Mucosa of descending colon (tissue), 3 donors: ENCODE results near the gene RNF141. TPM values are rescaled to one million over a fixed set of nuclear protein-coding genes. Genes with fewer than 3 reads are reported as not detected.

Source experiments
- ATAC-seq: fragments of 200-7000 bp; cut with Tn5 transposase; one replicate; pipeline ENCODE4 v1.9.1; 2020; ENCODE audit warnings: mild to moderate bottlenecking, moderate library complexity
- DNase-seq, 3 donors: peaks; one replicate each; pipeline ENCODE4 v3.0.0-alpha.2; 2020
- H3K36me3 ChIP-seq: fragments of 200-600 bp; one replicate; pipeline ENCODE4 v1.8.0; 2021; ENCODE audit warnings: low read depth, mild to moderate bottlenecking
- H3K4me1 ChIP-seq: fragments of 200-600 bp; one replicate; pipeline ENCODE4 v1.8.0; 2021; ENCODE audit warnings: low read depth, mild to moderate bottlenecking
- H3K4me3 ChIP-seq: fragments of 200-600 bp; one replicate; pipeline ENCODE4 v1.8.0; 2021; ENCODE audit warnings: mild to moderate bottlenecking
- H3K9me3 ChIP-seq: fragments of 200-600 bp; one replicate; pipeline ENCODE4 v1.8.0; 2021; ENCODE audit warnings: mild to moderate bottlenecking
- CTCF ChIP-seq: fragments of 200-600 bp; IDR thresholded peaks from one replicate; pipeline ENCODE4 v1.8.0; 2022; ENCODE audit warnings: antibody characterized with exemption, mild to moderate bottlenecking
- intact Hi-C, 2 donors: fragments of 100-400 bp; cut with DNase I in 1 of 2; cut with micrococcal nuclease in 1 of 2; formaldehyde crosslinking; loops; one replicate each; pipeline versions ENCODE4 v1.11.0 to v1.11.1; 2022; cut with DNase I, micrococcal nuclease
- total RNA-seq, 3 donors: library from RNA; stranded (reverse); fragmentation: NEBNext Ultra II Directional in 2 of 3; extraction: Animal tissue kit (Norgen Biotek cat#: 25700) in 2 of 3; gene quantifications; one replicate each; pipeline versions ENCODE4 v1.2.1 to v1.2.4, GENCODE V29; 2021 to 2023
- donor health status: DM: no; HTN: no; CAD: no; lungs with moderate emphysema.
- donor health status: DM: no; HTN: no; CAD: no.
- donor health status: DM: no; HTN: yes; CAD: no.

RNF141 gene
- total RNA-seq, 3 donors from 2014 or later = 32.8 to 35.5 (median 34.7) TPM

- intact Hi-C loops = no loop called here
- DNase-seq (no peak), ATAC-seq (no peak)
- no peak for TF ChIP-seq CTCF
- H3K4me1 ChIP-seq = peaks cover 3% of the 10 kb centered on the region
- H3K4me3 ChIP-seq = no peak overlapping the region
- H3K36me3 ChIP-seq = no peaks in the 10 kb centered on the region
- H3K9me3 ChIP-seq = no peaks in the 10 kb centered on the region
Measured at GRCh38 chr11:10476342-10476741, 64.6 kb downstream of the RNF141 start.

DNA sequence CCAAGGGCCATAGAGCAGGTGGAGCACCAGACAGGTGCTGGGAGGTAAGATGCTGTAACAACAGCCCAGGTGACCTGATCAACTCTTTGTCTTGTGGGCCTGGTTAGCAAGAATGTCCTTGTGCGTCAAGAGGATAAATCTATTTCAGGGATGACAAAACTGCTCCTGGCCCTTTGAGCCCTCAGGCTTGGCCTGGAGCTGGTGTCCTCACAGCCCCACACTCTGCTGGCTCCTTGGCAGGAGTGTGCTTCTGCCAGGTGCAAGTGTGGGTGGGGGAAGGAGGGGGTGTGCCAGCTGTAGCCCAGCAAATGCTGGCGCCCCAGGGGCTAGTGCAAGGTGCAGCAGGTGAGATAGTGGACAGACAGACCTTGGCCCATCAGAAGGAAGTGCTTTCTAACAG is 66.4 kb downstream of the RNF141 start:
- no peak for TF ChIP-seq CTCF
- ATAC-seq = no peak
- no peak for DNase-seq
- Histone ChIP-seq H3K36me3 (no peaks in the 10 kb centered on the region), H3K4me1 (peaks cover 3% of the 10 kb centered on the region), H3K4me3 (no peak overlapping the region), H3K9me3 (no peaks in the 10 kb centered on the region)
- intact Hi-C loops = no loop called here

DNA sequence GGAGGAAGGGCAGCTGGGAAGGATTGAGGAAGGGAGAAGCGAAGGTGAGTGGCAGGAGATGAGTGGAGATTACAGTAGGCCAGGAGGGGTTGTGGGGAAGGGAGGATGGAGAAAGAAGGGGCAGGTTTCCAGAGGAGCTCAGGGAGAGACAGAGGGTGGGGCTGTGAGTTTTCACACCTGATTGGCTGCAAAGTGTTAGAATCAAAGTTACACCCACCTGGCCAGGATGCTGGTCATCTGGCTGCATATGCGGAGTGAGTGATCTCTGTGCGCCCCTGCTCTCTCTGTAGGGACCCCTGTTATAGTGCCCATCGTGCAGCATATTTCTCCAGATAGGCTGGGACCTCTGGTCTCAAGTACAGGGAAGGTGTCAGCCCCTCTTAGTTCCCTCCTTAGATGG is 67.6 kb downstream of the RNF141 start:
- no peak for DNase-seq

GRCh38 chr11:10462746-10463300 is 78.2 kb downstream of the RNF141 start:
- no peaks in the 10 kb centered on the region for H3K36me3 ChIP-seq
- no peak for TF ChIP-seq CTCF
- intact Hi-C loops = no loop called here
- no peak for DNase-seq
- no peaks in the 10 kb centered on the region for H3K4me1 ChIP-seq
- H3K4me3 ChIP-seq = no peak overlapping the region
- ATAC-seq = no peak
- no peaks in the 10 kb centered on the region for H3K9me3 ChIP-seq

More for the DNA sequence above, 67.6 kb downstream of the RNF141 start:
- Histone ChIP-seq H3K4me3 (no peak overlapping the region), H3K4me1 (peaks cover 3% of the 10 kb centered on the region), H3K36me3 (no peaks in the 10 kb centered on the region), H3K9me3 (no peaks in the 10 kb centered on the region)
- intact Hi-C loops = no loop called here
- no peak for ATAC-seq
- TF ChIP-seq CTCF = no peak

Other genes starting within 250 kb of the RNF141 start
- 10 to 100 TPM; 35.2 to 60.3 (median 48.2) TPM for gene SBF2, start 247.0 kb downstream of the RNF141 start, total RNA-seq
- gene ADM, start 236.1 kb downstream of the RNF141 start, total RNA-seq = 100 to 1,000 TPM in 1 of 3 donors, 10 to 100 TPM in 2; 49.5 to 124 (median 72.9) TPM
- gene AMPD3, start 85.9 kb downstream of the RNF141 start, total RNA-seq = 10 to 100 TPM in 2 of 3 donors, 1 to 10 TPM in 1; 7.2 to 16.2 (median 10.6) TPM
- 100 to 1,000 TPM in 1 of 3 donors, 10 to 100 TPM in 2; 14.4 to 137 (median 43.4) TPM for gene LYVE1, start 27.5 kb upstream of the RNF141 start, total RNA-seq
- 100 to 1,000 TPM in 1 of 3 donors, 10 to 100 TPM in 1, 1 to 10 TPM in 1; 7.5 to 134 (median 15.4) TPM for gene IRAG1, start 152.6 kb upstream of the RNF141 start, total RNA-seq
- 10 to 100 TPM; 27.1 to 30.9 (median 27.4) TPM for gene CTR9, start 210.1 kb upstream of the RNF141 start, total RNA-seq